Neuronal stem cell (in vitro differentiated cells): Measurements from ENCODE around the gene RIMBP3C.
"Not testable (repeated sequence)": the region's sequence is repeated elsewhere in the genome, so short reads cannot be mapped to it uniquely, and the experiment has no call there.

Experiments
- DNase-seq: peaks from one replicate; pipeline ENCODE4 v3.0.0-alpha.2; 2013; ENCODE audit warnings: low spot score
- H2AFZ ChIP-seq: one replicate; pipeline ENCODE4 v1.6.1; 2013; ENCODE audit warnings: mild to moderate bottlenecking, low read length, inconsistent platforms
- H2AK5ac ChIP-seq: 2 replicates; pipeline ENCODE4 v1.6.1; 2013; ENCODE audit warnings: low read depth, mild to moderate bottlenecking, inconsistent platforms, low read length, moderate library complexity, mixed read lengths
- H2BK120ac ChIP-seq: 2 replicates; pipeline ENCODE4 v1.6.1; 2013; ENCODE audit warnings: low read depth, mild to moderate bottlenecking, inconsistent platforms, low read length, moderate library complexity, mixed read lengths
- H2BK12ac ChIP-seq: one replicate; pipeline ENCODE4 v1.6.1; 2013; ENCODE audit warnings: low read length, inconsistent platforms
- H2BK15ac ChIP-seq: 2 replicates; pipeline ENCODE4 v1.6.1; 2013; ENCODE audit warnings: mild to moderate bottlenecking, low read length, inconsistent platforms, mixed read lengths
- H2BK5ac ChIP-seq: one replicate; pipeline ENCODE4 v1.6.1; 2013; ENCODE audit warnings: inconsistent platforms, mild to moderate bottlenecking, low read length, moderate library complexity
- H3K14ac ChIP-seq: one replicate; pipeline ENCODE4 v1.6.1; 2013; ENCODE audit warnings: low read length, inconsistent platforms
- H3K18ac ChIP-seq: 2 replicates; pipeline ENCODE4 v1.6.1; 2013; ENCODE audit warnings: low read length, inconsistent platforms
- H3K23ac ChIP-seq: 2 replicates; pipeline ENCODE4 v1.6.1; 2013; ENCODE audit warnings: low read depth, mild to moderate bottlenecking, mixed read lengths, low read length, inconsistent platforms; ENCODE audit not compliant: poor library complexity
- H3K27ac ChIP-seq: replicated peaks from 3 replicates; pipeline ENCODE4 v1.5.1; 2013; ENCODE audit warnings: low read length, inconsistent platforms
- H3K27me3 ChIP-seq, 3 experiments: 2 replicates each; pipeline ENCODE4 v1.6.1; 2013; ENCODE audit warnings: low read length in 3 of 3, mild to moderate bottlenecking in 2 of 3, inconsistent platforms in 1 of 3, low read depth in 1 of 3, mixed read lengths in 1 of 3, moderate library complexity in 1 of 3; ENCODE audit not compliant: control insufficient read depth in 3 of 3, insufficient read depth in 3 of 3
- H3K36me3 ChIP-seq, 2 donors: replicated peaks in 1 of 2; 2 replicates each; pipeline ENCODE4 v1.6.1; 2013; ENCODE audit warnings: low read length in 2 of 2; ENCODE audit not compliant: control insufficient read depth in 2 of 2, insufficient read depth in 2 of 2
- H3K4ac ChIP-seq: 2 replicates; pipeline ENCODE4 v1.6.1; 2013; ENCODE audit warnings: inconsistent platforms, mild to moderate bottlenecking, low read length, moderate library complexity
- H3K4me1 ChIP-seq, 2 donors: 1 replicate in 1 of 2; 2 replicates in 1 of 2; pipeline ENCODE4 v1.6.1; 2013; ENCODE audit warnings: low read length in 2 of 2, low read depth in 1 of 2; ENCODE audit not compliant: control insufficient read depth in 2 of 2, insufficient read depth in 1 of 2
- H3K4me2 ChIP-seq: one replicate; pipeline ENCODE4 v1.6.1; 2013; ENCODE audit warnings: mild to moderate bottlenecking, low read length, inconsistent platforms; ENCODE audit not compliant: insufficient read depth, poor library complexity, severe bottlenecking
- H3K4me3 ChIP-seq, 2 donors: 2 replicates each; pipeline ENCODE4 v1.5.1; 2013; ENCODE audit warnings: low read length in 2 of 2, mild to moderate bottlenecking in 2 of 2, inconsistent platforms in 1 of 2, moderate library complexity in 1 of 2
- H3K79me1 ChIP-seq: one replicate; pipeline ENCODE4 v1.6.1; 2013; ENCODE audit warnings: low read depth, mild to moderate bottlenecking, inconsistent platforms, low read length, moderate library complexity
- H3K9ac ChIP-seq: one replicate; pipeline ENCODE4 v1.6.1; 2013; ENCODE audit warnings: mild to moderate bottlenecking, low read depth, low read length, inconsistent platforms; ENCODE audit not compliant: poor library complexity
- H3K9me3 ChIP-seq, 2 donors: replicated peaks in 1 of 2; 2 replicates each; pipeline versions ENCODE3 to v1.6.1; 2013; ENCODE audit warnings: low read length in 2 of 2, mild to moderate bottlenecking in 2 of 2, inconsistent platforms in 1 of 2, low read depth in 1 of 2, mixed read lengths in 1 of 2, moderate library complexity in 1 of 2; ENCODE audit not compliant: control insufficient read depth in 2 of 2, insufficient read depth in 1 of 2
- H4K8ac ChIP-seq: one replicate; pipeline ENCODE4 v1.6.1; 2013; ENCODE audit warnings: low read depth, mild to moderate bottlenecking, inconsistent platforms, low read length, moderate library complexity
- H4K91ac ChIP-seq: one replicate; pipeline ENCODE4 v1.6.1; 2013; ENCODE audit warnings: low read length, low read depth, mild to moderate bottlenecking, inconsistent platforms; ENCODE audit not compliant: poor library complexity
- WGBS, 2 donors: extraction: QIAGEN DNeasy Blood & Tissue Kit; methylation state at CpG; one replicate each; pipeline ENCODE4 v1.1.7; 2013; ENCODE audit warnings: missing lambda C conversion rate in 2 of 2, mixed read lengths in 1 of 2; ENCODE audit not compliant: insufficient read length in 2 of 2, insufficient replicate concordance in 1 of 2; ENCODE audit errors: extremely low coverage in 2 of 2; 5-methylcytosine and 5-hydroxymethylcytosine counted together

Gene RIMBP3C

DNA sequence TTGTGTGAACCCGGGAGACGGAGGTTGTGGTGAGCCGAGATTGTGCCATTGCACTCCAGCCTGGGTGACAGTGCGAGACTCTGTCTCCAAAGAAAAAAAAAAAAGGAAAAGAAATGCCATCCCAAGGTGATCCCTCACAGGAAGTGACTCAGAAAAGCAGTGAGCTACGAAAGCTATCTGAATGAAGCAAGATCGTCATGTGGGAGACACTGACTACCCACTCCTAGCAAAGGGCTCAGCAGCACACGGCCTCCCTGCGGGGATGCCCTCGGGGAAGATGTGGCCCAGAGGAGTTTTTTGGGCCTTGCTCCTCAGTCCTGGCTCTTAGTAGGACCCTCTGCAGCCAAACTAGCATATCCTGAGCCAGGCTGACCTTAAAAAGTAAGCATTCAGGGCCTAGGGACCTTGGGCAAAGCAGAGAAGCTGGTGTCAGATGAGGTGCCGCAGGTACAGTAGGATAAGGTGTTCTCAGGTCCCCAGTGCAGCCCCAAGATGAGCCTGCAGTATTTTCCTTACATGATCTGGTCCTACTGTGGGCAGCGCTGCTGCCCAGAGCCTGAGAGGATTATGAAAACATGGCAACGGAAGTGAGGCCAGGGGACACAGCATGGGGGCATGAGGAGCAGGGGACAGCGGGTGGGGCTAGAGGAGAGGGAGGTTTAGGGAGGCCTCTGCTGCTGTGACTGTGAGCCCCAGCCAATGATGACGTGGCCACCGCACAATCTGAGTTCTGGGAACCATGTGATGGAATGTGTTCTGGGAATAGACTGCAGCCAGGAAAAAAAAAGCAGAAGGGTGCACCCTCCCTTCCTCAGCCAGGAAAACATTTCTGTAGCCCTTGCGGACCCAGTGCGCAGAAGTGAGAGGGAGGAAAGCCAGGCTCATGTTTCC lies 6.6 kb downstream of the RIMBP3C start:
- H3K4ac ChIP-seq, H3K14ac ChIP-seq, H2BK120ac ChIP-seq, H3K27me3 ChIP-seq, H3K23ac ChIP-seq, H3K9me3 ChIP-seq, H3K9ac ChIP-seq, DNase-seq, H2AK5ac ChIP-seq, H3K4me2 ChIP-seq, H2BK15ac ChIP-seq, H3K36me3 ChIP-seq, H3K79me1 ChIP-seq, H2AFZ ChIP-seq, H2BK5ac ChIP-seq, H2BK12ac ChIP-seq, H3K4me1 ChIP-seq, H3K4me3 ChIP-seq, H3K27ac ChIP-seq, H4K91ac ChIP-seq, H4K8ac ChIP-seq, H3K18ac ChIP-seq: not testable (repeated sequence)
- WGBS, 2 donors = no CpG with 5 or more reads among the region's 17 CpGs

DNA sequence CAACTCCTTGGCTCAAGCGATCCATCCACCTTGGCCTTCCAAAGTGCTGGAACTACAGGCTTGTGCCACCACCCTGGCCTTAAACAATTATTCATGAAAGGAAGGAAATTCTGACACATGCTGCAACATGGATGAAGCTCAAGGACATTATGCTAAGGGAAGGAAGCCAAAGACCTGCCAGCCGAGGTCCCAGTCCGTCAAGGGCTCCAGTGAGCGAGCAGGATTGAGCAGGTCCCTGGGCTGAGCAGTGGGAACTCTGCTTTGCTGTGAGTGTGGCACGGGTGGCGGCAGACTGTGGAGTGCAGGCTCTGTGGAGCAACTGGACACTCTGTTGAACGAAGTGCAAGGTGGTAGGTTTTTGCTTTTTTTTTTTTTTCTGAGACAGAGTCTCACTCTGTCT lies 11.4 kb downstream of the RIMBP3C start:
- not testable (repeated sequence) for H3K36me3 ChIP-seq, H3K27me3 ChIP-seq, H4K91ac ChIP-seq, H3K4me2 ChIP-seq, H3K14ac ChIP-seq, DNase-seq, H2BK12ac ChIP-seq, H3K18ac ChIP-seq, H3K23ac ChIP-seq, H3K4me1 ChIP-seq, H2BK5ac ChIP-seq, H3K9me3 ChIP-seq, H3K4ac ChIP-seq, H2BK120ac ChIP-seq, H4K8ac ChIP-seq, H3K4me3 ChIP-seq, H2BK15ac ChIP-seq, H2AFZ ChIP-seq, H2AK5ac ChIP-seq, H3K9ac ChIP-seq, H3K79me1 ChIP-seq, H3K27ac ChIP-seq
- no CpG with 5 or more reads among the region's 7 CpGs for WGBS, 2 donors

DNA sequence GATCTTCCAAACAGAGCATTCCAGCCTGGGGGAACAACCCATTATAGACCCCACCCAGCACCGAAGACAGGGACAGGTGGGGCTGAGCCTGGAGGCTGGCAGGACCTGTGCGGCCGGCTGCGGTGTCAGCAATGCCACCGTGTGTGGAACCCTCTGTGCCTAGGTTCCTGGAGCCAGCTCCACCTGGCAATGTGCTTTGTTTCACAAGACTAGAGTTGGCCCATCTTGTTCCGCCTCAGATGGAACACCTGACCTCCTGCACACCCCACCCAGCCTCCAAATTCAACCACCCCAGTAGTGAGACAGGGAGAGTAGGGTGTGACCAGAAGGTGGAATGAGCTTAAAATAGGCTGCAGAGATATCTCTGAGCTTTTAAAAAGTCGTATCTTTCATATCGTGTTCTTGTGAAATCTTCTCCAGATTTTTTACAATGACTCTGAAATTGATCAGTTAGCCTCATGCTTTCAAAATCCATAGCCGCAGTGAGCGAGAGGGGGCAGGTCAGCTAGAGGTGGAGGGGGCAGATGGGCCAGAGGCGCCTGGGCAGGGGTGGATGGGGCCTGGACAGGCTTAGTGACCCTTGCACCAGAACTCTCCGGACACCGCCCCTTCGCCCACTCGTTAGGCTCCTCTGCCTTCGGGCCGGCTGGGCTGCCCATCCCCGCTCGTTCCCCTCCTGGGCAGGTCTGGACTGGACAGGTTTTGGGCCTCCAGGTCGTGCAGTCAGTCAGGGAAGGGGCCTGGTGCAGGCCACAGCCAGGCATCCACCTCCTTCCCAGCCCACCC lies 18.2 kb downstream of the RIMBP3C start:
- not testable (repeated sequence) for H3K4me2 ChIP-seq, H3K4me3 ChIP-seq, H3K23ac ChIP-seq, H2BK12ac ChIP-seq, H3K4ac ChIP-seq, H2AFZ ChIP-seq, H3K27me3 ChIP-seq, H3K36me3 ChIP-seq, H3K18ac ChIP-seq, H3K9ac ChIP-seq, H3K9me3 ChIP-seq, H3K79me1 ChIP-seq, H4K8ac ChIP-seq, DNase-seq, H2BK15ac ChIP-seq, H2BK120ac ChIP-seq, H2BK5ac ChIP-seq, H4K91ac ChIP-seq, H3K4me1 ChIP-seq, H3K27ac ChIP-seq, H2AK5ac ChIP-seq, H3K14ac ChIP-seq
- no CpG with 5 or more reads among the region's 20 CpGs for WGBS, 2 donors

DNA sequence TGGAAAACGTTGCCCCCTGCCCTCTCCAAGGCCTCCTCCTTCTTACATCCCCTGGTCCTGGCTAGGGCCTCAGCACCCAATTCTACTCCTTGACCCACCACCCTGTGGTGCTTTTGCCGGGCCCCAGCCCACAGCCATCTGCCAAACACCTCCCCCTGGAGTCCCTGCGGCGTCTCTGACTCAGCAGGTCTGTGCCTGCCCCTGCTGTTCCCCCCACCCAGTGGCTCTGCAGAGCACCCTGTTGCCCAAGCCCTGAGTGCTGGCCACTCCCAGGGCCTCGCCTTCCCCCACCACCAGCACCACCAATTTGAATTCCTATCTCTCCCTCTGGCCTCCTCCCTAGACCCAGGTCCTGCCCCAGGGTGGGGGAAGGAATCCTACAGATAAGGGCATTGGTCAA lies 19.7 kb downstream of the RIMBP3C start:
- not testable (repeated sequence) for H2BK120ac ChIP-seq, H3K36me3 ChIP-seq, H2BK5ac ChIP-seq, H3K14ac ChIP-seq, H3K4ac ChIP-seq, H3K18ac ChIP-seq, H2BK12ac ChIP-seq, H3K27me3 ChIP-seq, H2AFZ ChIP-seq, H3K4me2 ChIP-seq, H3K4me1 ChIP-seq, H2BK15ac ChIP-seq, H4K8ac ChIP-seq, H3K9ac ChIP-seq, H3K23ac ChIP-seq, H3K79me1 ChIP-seq, H2AK5ac ChIP-seq, H4K91ac ChIP-seq, H3K4me3 ChIP-seq, DNase-seq, H3K27ac ChIP-seq, H3K9me3 ChIP-seq
- WGBS, 2 donors = no CpG with 5 or more reads among the region's 5 CpGs
